ENCODE data around the gene PEX26. TPM values are rescaled to one million over a fixed set of nuclear protein-coding genes. Genes with fewer than 3 reads are reported as not detected.

Gene PEX26
- total and polyA plus RNA-seq, 2 of the 13 experiments (the other 11 are each of a cell fraction or from before 2014, with no cell fraction given): 10.6 to 25.1 TPM

- TF ChIP-seq, protein P1, sequence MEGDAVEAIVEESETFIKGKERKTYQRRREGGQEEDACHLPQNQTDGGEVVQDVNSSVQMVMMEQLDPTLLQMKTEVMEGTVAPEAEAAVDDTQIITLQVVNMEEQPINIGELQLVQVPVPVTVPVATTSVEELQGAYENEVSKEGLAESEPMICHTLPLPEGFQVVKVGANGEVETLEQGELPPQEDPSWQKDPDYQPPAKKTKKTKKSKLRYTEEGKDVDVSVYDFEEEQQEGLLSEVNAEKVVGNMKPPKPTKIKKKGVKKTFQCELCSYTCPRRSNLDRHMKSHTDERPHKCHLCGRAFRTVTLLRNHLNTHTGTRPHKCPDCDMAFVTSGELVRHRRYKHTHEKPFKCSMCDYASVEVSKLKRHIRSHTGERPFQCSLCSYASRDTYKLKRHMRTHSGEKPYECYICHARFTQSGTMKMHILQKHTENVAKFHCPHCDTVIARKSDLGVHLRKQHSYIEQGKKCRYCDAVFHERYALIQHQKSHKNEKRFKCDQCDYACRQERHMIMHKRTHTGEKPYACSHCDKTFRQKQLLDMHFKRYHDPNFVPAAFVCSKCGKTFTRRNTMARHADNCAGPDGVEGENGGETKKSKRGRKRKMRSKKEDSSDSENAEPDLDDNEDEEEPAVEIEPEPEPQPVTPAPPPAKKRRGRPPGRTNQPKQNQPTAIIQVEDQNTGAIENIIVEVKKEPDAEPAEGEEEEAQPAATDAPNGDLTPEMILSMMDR (CRISPR knock-in tag; IDR thresholded peaks at IDR 0.05): peak; percentile 89
- no peak for TF ChIP-seq ZBTB7B (CRISPR knock-in tag; IDR thresholded peaks at IDR 0.05)
- no peak for TF ChIP-seq CHD4 (IDR thresholded peaks at IDR 0.05; ENCODE audit: borderline replicate concordance, low read length)
- TF ChIP-seq, protein P2, sequence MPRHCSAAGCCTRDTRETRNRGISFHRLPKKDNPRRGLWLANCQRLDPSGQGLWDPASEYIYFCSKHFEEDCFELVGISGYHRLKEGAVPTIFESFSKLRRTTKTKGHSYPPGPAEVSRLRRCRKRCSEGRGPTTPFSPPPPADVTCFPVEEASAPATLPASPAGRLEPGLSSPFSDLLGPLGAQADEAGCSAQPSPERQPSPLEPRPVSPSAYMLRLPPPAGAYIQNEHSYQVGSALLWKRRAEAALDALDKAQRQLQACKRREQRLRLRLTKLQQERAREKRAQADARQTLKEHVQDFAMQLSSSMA (CRISPR knock-in tag; IDR thresholded peaks at IDR 0.05): no peak
These were observed 1.9 kb upstream of the PEX26 start (continued) for GRCh38 chr22:18075720-18076497.

- Histone ChIP-seq H3K9ac (ENCODE audit: insufficient read depth, low read depth, low read length) (peak overlapping the region; percentile 85), H3K79me2 (ENCODE audit: insufficient read depth, low read length) (peaks cover 29% of the 10 kb centered on the region)
- intact Hi-C loops (cut with micrococcal nuclease; ENCODE audit: unreplicated experiment): loop anchor here (2.0 kb wide), 3 partner anchors 42 to 334 kb away; no protein-coding TSS in a partner anchor
These were observed 627 bp upstream of the PEX26 start for GRCh38 chr22:18077087-18077638.

More at GRCh38 chr22:18077087-18077638, 627 bp upstream of the PEX26 start:
- ATAC-seq: no peak
- Histone ChIP-seq H2AFZ (ENCODE audit: low read length) (peak overlapping the region; percentile 74), H3K4me2 (ENCODE audit: low read depth, low read length) (peak overlapping the region; percentile 96), H4K20me1 (ENCODE audit: insufficient read depth, low read length) (no peaks in the 10 kb centered on the region), H3K36me3 (replicated peaks in 1 of 2; ENCODE audit: control insufficient read depth in 1 of 2, insufficient read depth in 2 of 2, low read length in 2 of 2) (peaks cover 3 to 18% of the 10 kb centered on the region in 2 experiments; a peak in 3 of 5 replicates), H3K4me3 (replicated peaks in 1 of 3; ENCODE audit: insufficient read depth in 1 of 3, low read depth in 2 of 3, low read length in 3 of 3) (peak overlapping the region; percentile 78 to 94 (median 80)), H3K9me3 (ENCODE audit: low read length) (no peaks in the 10 kb centered on the region), H3K27ac (ENCODE audit: extremely low read length, insufficient read depth, low read length) (peak overlapping the region; percentile 72), H3K4me1 (ENCODE audit: insufficient read depth, low read length) (peaks cover 34% of the 10 kb centered on the region), H3K27me3 (ENCODE audit: control insufficient read depth in 1 of 2, insufficient read depth in 2 of 2, low read length in 2 of 2) (no peaks in the 10 kb centered on the region; a peak in 1 of 5 replicates)
- POLR2A ChIA-PET: interaction anchor here (1.0 to 4.2 kb wide), 19 partner anchors 9 to 438 kb away, joined by 3 to 33 read pairs (median 5); partner anchors contain the start of genes BCL2L13 and USP18
- FAIRE-seq: no peak
- 4% methylated on average over 10 of the region's 10 CpGs for WGBS (ENCODE audit: low lambda C conversion rate)
- in situ Hi-C loops (cut with HindIII; ENCODE audit: extremely low pct_ligation_motif_present, low pct_unique_long_range_greater_than_20kb): loop anchor here (5.0 to 10.0 kb wide), 2 partner anchors 162 to 245 kb away; no protein-coding TSS in a partner anchor
- TSS peak; percentile 87 for BruUV-seq (replicated peaks)
- no peak for DNase-seq (ENCODE audit: low spot score)
- no peak for TF ChIP-seq PRPF4 (IDR thresholded peaks at IDR 0.05; ENCODE audit: low read depth, low read length, poor library complexity, severe bottlenecking)
- TF ChIP-seq ZNF263 (CRISPR knock-in tag; IDR thresholded peaks at IDR 0.05): no peak
- no peak for TF ChIP-seq NR2F2 (IDR thresholded peaks at IDR 0.05; ENCODE audit: borderline replicate concordance, low read depth)
- no peak for TF ChIP-seq CAMTA2 (CRISPR knock-in tag; IDR thresholded peaks at IDR 0.05; ENCODE audit: borderline replicate concordance)
- no peak for TF ChIP-seq THAP11 (CRISPR knock-in tag; IDR thresholded peaks at IDR 0.05)
- 0 out of 2 replicates have a peak, but pooled peaks have one; percentile 18 for TF ChIP-seq ZNF549 (CRISPR knock-in tag; IDR thresholded peaks at IDR 0.05)
- 0 out of 2 replicates have a peak, but pooled peaks have one; percentile 23 for TF ChIP-seq RELA (CRISPR knock-in tag; IDR thresholded peaks at IDR 0.05)
- no peak for TF ChIP-seq ZNF83 (CRISPR knock-in tag; IDR thresholded peaks at IDR 0.05; ENCODE audit: borderline replicate concordance)
- TF ChIP-seq TP53 (CRISPR knock-in tag; conservative IDR thresholded peaks at IDR 0.05): no peak
- TF ChIP-seq ZNF543 (CRISPR knock-in tag; IDR thresholded peaks at IDR 0.05): peak; percentile 66; the same call in 1 of the 2 replicates
- TF ChIP-seq ATF4 (CRISPR knock-in tag; IDR thresholded peaks at IDR 0.05): peak in 1 of 2 experiments; percentile 5; a peak in 1 of 4 replicates
- CTCF ChIA-PET (ENCODE audit: low intra/inter-chr PET ratio, low total read pairs): interaction anchor here (4.4 kb wide), 1 partner anchor 247 kb away, joined by 43 read pairs; no protein-coding TSS in a partner anchor
